LNCAP (cell line): ENCODE data around the gene KLHL18.

ENCODE experiments used
- TF ChIP-seq, protein P1 (sequence below): fragments of 450-650 bp; IDR thresholded peaks from 2 replicates; pipeline ENCODE4 v1.5.1; 2017; ENCODE audit warnings: mild to moderate bottlenecking

The KLHL18 gene

DNA sequence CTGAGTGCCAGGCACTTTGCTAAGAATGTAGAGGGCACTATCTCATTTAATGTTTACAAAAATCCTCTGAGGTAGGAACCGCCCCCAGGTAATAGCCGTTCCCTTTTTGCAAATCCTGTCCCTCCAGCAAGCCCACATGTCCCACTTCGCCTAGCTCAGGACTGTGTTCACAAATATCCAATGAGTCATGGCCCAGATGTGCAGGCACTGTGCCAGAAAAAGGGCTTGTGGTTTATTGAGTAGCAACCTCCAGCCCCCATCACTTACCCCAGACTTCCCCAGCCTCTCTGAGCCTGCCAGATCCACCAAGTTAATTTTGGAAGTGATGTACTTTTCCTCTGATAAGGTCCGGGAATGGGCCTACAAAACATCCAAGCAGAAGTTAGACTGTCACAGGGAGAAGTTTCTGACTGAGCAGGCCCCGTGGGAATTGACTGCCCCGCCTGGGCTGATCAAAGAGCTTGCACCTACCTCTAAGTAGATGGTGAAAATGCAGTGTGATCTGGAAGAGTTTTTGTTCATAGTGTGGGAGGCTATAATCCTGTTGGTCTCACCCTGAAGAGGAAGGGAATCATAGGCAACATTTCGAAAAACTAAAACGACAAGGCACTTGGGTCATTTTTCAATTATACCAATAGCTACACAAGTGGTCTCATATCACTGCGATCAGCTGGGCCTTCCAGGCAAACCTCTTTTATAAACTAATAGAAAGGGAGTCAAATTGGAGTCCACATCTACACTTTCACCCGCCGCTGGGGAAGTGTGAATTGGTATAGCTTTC lies 15.8 kb upstream of the KLHL18 start:
- TF ChIP-seq, protein P1, sequence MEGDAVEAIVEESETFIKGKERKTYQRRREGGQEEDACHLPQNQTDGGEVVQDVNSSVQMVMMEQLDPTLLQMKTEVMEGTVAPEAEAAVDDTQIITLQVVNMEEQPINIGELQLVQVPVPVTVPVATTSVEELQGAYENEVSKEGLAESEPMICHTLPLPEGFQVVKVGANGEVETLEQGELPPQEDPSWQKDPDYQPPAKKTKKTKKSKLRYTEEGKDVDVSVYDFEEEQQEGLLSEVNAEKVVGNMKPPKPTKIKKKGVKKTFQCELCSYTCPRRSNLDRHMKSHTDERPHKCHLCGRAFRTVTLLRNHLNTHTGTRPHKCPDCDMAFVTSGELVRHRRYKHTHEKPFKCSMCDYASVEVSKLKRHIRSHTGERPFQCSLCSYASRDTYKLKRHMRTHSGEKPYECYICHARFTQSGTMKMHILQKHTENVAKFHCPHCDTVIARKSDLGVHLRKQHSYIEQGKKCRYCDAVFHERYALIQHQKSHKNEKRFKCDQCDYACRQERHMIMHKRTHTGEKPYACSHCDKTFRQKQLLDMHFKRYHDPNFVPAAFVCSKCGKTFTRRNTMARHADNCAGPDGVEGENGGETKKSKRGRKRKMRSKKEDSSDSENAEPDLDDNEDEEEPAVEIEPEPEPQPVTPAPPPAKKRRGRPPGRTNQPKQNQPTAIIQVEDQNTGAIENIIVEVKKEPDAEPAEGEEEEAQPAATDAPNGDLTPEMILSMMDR: no peak

DNA sequence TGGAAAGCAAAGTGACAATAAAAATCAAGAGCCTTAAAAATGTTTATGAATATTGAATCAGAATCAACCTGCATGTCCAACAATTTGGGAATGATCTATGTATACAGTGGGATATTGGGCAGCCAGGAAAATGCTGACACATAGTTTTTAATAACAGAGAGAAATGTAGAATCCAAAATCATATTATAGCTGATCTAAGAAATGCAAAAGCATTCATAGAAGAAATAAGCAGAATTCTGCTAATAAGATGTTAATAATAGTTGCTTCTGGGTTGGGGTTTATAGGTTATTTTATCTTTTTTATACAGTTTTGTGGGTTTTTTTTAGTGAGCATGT lies 15.3 kb upstream of the KLHL18 start:
- TF ChIP-seq, protein P1: no peak

DNA sequence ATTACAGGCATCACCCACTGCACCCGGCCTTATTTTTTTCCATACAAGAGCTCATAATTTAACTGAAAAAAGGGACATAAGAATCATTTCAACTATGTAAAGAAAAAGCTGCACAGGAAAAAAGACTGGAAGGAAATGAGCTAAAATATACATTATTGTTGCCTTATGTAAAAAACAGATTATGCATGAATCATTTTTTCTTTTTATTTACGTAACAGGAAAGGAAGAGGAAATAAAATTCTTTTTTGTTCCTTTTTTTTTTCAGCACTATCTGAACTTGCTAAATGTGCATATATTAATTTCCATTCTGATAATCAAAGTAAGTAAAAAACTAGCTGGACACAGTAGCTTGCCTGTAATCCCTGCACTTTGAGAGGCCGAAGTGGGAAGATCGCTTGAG lies 12.2 kb upstream of the KLHL18 start:
- TF ChIP-seq, protein P1: no peak

DNA sequence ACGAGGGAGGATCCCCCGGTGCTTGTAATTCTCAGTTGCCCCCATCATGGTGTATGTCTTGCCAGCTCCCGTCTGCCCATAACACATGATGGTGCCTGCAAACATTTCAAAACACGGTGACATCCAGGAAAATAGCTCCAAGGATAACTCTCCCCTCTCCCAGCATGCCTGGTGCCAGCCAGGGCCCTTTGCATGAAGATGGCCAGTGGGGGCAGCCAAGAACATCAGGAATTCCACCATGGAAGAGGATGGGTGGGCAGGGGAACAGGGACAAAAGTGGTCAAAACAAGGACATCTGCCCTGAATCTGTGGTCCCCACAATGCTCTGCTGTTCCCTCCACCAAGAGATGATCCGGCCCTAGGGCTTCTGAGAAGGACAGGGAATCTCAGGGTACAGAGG lies 9.2 kb upstream of the KLHL18 start:
- TF ChIP-seq, protein P1: no peak

DNA sequence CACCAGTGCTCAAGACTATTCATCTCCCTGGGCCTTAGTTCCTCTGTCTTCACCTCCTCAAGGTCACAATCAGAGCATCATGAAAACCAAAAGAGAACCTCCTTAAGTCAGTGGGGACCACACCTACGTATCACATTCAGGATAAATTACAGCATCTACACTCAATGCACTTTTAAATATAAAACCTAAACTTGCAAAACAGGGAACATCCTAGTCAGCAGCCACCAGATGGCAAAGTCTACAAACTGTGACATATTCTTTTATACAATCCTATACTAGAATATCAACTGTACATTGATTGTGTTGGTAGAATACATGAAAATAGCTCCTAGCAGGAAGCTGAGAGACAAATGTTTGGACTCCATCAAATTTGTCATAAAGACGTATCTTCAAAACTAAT lies 8.1 kb upstream of the KLHL18 start:
- TF ChIP-seq, protein P1: no peak

DNA sequence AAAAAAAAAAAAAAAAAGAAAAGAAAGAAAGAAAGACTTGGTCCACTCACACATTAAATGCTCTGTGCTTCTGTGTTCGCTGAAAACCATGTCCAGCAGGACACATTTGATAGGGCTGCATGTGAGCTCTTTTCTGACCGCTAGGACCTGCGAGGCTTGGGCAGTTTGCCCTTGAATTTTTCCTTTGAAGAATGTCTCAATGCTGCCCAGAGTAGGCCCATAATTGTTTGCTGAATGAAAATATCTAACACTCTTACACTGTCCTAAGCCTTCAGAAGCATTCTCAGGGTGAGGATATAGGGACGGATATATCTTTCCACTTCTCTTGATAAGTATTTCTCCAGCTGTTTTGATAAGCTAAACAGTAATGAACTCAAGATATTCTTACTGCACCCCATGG lies 6.2 kb upstream of the KLHL18 start:
- TF ChIP-seq, protein P1: no peak

DNA sequence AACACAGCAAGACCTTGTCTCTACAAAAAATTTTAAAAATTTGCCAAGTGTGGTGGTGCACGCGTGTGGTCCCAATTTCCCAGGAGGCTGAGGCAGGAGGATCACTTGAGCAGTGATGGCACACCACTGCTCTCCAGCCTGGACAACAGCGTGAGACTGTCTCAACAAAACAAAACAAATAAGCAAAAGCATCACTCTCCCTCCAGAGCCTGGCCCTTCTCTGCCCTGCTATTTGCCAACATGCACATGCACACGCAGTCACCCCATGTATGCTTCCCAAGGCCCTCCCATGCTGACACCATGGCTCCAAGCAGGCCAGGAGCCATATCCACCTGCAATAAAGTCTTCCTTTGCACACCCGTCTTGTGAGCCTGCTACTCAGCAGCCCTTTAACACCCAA lies 2.2 kb upstream of the KLHL18 start:
- TF ChIP-seq, protein P1: no peak

DNA sequence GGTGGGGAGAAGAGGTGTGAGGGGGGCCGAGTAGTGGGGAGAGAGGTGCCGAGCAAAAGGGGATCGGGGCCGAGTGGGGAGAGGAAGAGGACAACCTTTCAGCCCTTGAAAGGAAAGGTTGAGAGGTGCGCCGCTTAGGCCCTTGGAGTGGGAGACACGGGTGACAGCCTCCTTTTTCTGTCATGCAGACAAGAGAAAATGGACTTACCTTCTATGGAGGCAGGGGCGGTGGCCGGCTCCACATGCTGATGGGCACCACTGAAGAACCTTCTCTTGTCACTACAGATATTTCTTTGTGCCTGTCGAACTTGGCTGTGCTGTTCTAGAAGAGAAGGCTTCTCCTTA lies 421 bp downstream of the KLHL18 start:
- TF ChIP-seq, protein P1: no peak
